ENCODE results near the gene DCP2.

Gene DCP2

DNA sequence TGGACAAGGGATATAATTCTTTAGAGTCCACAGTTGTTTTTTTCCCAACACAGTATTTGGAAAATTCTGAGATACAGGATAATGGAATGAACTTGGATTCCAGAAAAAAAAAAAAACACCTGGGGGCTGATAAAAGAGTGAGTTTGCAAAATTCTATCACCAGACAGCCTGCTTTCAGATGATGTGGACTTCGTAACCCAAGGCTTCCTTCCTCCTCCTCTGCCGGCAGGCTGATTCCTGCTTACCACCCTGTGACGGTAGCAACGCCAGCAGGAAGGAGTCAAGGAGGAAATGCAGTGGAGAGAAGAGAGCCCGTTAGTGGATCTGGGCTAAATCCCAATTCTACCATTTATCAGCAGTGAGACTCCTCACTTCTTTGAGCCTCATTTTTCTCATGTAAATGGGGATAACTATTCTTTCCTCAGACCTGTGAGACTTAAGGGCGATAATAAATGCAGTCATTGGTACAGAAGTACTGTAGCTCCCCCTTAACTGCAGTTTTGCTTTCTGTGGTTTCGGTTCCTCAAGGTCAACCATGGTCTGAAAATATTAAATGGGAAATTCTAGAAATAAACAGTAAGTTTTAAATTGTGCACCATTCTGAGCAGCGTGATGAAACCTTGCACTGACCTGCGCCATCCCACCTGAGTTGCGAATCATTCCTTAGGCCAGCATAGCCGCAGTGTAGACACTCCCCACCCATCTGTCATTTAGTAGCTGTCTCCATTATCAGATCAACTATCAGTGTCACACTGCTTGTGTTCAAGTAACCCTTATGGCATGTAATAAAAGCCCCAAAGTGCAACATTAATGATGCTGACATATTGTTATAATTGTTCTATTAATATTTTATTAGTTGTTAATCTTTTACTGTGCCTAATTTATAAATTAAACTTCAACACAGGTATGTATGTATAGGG is 71.4 kb downstream of the DCP2 start:
- TF ChIP-seq, protein P1, sequence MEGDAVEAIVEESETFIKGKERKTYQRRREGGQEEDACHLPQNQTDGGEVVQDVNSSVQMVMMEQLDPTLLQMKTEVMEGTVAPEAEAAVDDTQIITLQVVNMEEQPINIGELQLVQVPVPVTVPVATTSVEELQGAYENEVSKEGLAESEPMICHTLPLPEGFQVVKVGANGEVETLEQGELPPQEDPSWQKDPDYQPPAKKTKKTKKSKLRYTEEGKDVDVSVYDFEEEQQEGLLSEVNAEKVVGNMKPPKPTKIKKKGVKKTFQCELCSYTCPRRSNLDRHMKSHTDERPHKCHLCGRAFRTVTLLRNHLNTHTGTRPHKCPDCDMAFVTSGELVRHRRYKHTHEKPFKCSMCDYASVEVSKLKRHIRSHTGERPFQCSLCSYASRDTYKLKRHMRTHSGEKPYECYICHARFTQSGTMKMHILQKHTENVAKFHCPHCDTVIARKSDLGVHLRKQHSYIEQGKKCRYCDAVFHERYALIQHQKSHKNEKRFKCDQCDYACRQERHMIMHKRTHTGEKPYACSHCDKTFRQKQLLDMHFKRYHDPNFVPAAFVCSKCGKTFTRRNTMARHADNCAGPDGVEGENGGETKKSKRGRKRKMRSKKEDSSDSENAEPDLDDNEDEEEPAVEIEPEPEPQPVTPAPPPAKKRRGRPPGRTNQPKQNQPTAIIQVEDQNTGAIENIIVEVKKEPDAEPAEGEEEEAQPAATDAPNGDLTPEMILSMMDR (conservative IDR thresholded peaks at IDR 0.05) = no peak
- H3K27ac ChIP-seq = no peak overlapping the region

DNA sequence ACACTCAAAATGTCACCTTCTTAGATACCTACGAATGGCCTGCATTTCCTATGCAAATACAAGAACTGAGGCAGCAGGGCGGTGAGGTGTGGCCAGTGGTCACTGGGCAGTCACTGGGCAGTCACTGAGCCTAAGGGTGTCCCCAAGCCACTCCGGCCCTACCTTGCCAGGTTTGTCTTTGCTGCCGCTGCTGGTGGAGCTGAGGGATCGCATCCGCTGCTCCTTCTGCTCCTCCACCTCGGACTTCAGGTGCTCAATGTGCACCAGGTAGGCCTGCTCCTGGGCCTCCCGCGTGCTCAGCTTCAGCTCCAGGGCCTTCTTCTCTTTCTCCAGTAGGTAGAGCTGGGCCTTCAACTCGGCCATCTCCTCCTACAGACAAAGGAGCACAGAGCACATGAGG is 72.3 kb downstream of the DCP2 start:
- no peak overlapping the region for H3K27ac ChIP-seq
- TF ChIP-seq, protein P1 (conservative IDR thresholded peaks at IDR 0.05) = no peak

DNA sequence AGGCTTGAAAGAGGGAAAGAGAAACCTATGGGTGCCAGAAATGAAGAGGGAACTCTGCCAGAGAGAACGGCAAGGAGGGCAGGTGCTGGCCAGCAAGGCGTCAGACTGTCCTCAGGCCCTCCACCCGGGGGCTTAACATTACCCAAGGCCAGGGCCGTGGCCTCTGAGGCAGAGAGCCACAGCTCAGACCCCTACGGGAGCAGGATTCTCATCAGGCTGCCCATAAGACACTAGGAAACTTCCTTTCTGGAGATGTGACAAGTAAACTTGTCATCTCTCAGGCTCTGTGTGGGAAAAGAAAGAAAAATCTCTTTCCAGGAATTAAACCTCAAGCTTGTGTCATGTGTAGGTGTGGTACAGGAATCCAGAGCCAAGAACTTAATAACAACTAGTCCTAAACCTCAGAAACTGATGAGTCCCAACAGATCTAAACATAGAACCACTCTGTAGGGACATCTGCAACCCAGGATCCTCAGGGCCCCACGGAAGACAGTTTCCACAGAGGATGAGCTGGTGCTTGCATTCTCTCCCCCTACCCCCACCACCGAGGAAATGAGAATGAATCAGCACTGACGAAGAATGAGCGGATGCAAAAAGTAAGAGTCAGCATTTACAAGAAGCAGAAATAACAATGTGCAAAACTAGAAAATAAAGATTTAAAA is 74.3 kb downstream of the DCP2 start:
- no peak overlapping the region for H3K27ac ChIP-seq
- TF ChIP-seq, protein P1 (conservative IDR thresholded peaks at IDR 0.05) = no peak

DNA sequence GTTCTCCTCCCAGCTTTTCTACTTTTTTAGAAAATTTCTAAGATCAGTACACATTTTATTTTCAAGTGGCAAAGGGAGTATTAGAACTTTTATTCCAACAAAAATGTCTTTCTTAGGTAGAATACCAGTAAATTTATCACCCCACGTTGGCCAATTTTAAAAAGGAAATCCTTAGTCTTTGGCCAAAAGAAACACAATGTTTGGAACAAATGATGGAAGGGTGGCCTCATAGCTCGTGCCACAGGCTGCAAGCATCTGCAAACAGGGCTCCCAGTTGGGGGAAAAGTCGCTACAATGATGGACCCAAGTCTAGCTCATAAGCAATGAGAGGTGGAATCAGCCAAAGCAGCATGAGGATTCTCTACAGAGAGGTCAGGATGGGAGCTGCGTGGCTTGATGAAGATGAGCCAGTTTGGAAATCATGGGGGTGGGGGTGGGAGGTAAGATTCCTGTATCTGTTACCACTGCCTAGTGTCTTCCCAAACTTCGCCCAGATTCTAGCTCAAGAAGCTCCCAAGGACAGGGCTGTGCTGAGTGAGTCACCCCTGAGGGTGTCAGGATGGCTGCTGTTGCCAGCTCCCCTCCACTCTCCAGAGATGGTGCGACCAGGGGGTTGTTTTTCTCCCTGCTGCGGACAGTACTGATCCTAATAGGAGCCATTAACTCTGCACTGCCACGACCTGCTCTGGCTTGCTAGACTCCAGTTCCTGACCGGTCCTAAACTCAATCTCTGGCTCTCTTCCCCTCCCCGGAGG is 75.6 kb downstream of the DCP2 start:
- H3K27ac ChIP-seq = no peak overlapping the region
- TF ChIP-seq, protein P1 (conservative IDR thresholded peaks at IDR 0.05) = no peak

DNA sequence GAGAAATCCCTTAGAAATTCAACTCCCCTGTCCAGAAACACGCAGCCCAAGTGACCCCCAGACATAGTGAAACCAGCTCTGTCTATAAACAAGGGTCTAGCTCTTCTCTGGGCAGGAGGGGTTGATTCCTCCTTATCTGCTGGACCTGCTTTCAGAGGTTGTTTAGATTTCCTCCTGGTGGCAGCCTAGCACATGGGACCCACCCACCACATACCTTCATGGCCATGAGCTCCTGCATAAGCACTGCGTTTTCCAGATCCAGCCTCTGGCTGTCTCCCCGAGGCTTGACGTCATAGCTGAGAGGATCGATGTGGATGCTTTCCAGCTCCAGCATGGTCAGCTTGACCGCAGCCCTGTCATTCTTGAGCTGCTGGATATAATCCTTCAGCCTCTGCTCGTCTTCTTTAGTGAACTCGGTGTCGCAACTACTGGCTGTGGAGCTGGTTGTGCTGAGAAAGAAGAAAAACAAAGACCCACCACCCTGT is 77.0 kb downstream of the DCP2 start:
- TF ChIP-seq, protein P1 (conservative IDR thresholded peaks at IDR 0.05) = no peak
- H3K27ac ChIP-seq = no peak overlapping the region

DNA sequence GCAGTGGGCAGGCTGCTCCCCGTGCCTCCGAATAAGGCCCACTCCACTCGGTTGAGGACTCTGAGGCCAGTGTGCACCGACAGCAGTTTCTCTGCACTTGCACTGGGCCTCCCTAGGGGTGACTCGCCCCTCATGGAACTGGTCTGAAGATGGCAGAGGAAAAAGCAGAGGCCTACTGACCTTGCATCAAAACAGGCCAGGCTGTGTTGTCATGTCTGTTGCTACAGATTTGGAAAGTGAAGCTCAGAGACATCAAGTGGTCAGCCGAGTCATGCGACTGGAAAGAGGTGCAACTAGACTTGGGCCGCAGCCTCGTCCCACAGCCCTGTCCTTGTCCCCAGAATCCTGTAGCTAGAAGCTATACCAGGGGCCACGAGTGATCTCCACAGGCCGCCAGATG is 78.3 kb downstream of the DCP2 start:
- TF ChIP-seq, protein P1 (conservative IDR thresholded peaks at IDR 0.05) = no peak
- no peak overlapping the region for H3K27ac ChIP-seq

DNA sequence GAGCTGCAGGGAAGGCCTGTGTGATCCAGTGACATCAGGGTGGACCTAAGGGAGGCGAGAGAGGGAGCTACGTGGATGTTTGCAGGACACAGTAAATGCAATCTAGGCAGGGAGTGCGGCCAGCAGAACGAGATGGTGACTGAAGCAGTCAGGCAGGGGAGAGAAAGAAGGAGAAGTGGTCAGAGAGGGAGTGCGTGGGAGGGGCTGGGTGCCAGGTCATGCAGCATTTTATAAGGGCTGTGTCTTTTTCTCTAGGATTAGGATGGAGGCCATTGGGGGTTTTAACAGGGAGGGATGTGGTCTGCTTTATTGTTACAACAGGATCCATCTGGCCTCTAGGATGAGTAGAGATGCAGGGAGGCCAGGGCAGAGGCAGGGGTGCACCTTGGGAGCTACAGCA is 80.4 kb downstream of the DCP2 start:
- TF ChIP-seq, protein P1 (conservative IDR thresholded peaks at IDR 0.05) = no peak
- H3K27ac ChIP-seq = no peak overlapping the region
